Brain microvascular endothelial cell (primary cell): Measurements from ENCODE around the gene SRRM1.
A peak's percentile ranks its signal among the peaks of the same experiment; 100 is the strongest.

ENCODE experiments used
- DNase-seq: peaks from one replicate; pipeline ENCODE4 v3.0.0-alpha.2; 2020
- H3K27ac ChIP-seq: fragments of 250-450 bp; sonication (Bioruptor Pico); 2 replicates; pipeline ENCODE4 v1.5.1; 2020; ENCODE audit warnings: mild to moderate bottlenecking, moderate library complexity
- H3K27me3 ChIP-seq: fragments of 250-450 bp; sonication (Bioruptor Pico); replicated peaks from 2 replicates; pipeline ENCODE4 v1.5.1; 2020; ENCODE audit warnings: mild to moderate bottlenecking
- H3K36me3 ChIP-seq: fragments of 250-450 bp; sonication (Bioruptor Pico); replicated peaks from 2 replicates; pipeline ENCODE4 v1.5.1; 2020; ENCODE audit warnings: mild to moderate bottlenecking
- H3K4me3 ChIP-seq: 2 replicates; pipeline ENCODE4 v1.5.1; 2011; ENCODE audit warnings: low read depth, mild to moderate bottlenecking, control low read depth, low read length, moderate library complexity
- in situ Hi-C: cut with HindIII; loops from 2 replicates; pipeline ENCODE4 v1.10.0; 2017; ENCODE audit warnings: low sequenced_read_pairs, low pct_ligation_motif_present
- TF ChIP-seq, protein P1 (sequence below): IDR thresholded peaks from 2 replicates; pipeline ENCODE4 v1.5.1; 2011; ENCODE audit warnings: low read depth, mild to moderate bottlenecking, moderate library complexity, low read length, control low read depth, inconsistent platforms; ENCODE audit errors: missing control alignments

Gene SRRM1

DNA sequence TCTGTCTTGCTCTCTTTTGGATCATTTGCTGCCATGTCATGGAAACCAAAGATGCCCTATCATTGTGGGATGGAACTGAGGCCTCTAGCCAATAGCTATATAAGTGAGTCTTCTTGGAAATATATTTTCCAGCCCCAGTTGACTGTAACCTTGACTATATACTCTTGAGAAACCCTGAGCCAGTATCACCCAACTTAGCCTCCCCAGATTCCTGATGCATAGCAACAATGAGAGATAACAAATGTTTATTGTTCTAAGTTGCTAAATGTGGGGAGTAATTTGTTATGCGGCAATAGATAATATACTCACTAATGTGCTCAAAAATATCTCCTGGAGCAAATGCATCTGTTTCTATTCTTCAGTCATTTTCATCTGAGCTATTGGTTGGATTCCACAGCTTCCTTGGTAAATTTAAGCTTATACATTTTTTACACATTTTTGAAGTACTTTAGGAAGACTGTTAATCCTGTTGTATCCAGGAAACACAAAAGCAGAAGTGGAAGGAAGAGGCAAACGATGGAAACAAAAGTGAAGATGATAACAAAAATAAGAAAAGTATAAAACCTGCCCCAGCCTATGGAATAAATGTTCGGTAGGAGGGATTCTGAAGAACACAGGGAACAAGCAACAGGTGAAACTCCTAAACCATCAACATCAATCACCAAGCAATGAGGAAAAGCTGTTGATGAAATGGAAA, 6.3 kb upstream of the SRRM1 start:
- DNase-seq = no peak
- in situ Hi-C loops = no loop called here

DNA sequence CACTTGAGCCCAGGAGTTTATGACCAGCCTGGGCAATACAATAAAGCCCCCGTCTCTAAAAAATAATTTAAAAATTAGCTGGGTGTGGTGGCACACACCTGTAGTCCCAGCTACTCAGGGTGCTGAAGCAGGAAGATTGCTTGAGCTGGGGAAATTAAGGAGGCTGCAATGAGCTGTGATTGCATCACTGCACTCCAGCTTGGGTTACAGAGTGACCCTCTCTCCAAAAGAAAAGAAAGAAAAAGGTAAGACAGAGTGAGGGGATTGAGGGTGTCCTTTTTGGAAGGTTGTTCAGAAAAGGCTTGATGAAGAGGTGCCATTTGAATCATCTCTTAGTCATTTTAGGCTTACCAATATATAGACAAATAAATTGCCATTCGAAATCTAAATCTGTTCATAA, 4.0 kb upstream of the SRRM1 start:
- H3K36me3 ChIP-seq = no peaks in the 10 kb centered on the region
- H3K27ac ChIP-seq = no peak overlapping the region
- no peaks in the 10 kb centered on the region for H3K27me3 ChIP-seq
- H3K4me3 ChIP-seq = no peak overlapping the region
- TF ChIP-seq, protein P1, sequence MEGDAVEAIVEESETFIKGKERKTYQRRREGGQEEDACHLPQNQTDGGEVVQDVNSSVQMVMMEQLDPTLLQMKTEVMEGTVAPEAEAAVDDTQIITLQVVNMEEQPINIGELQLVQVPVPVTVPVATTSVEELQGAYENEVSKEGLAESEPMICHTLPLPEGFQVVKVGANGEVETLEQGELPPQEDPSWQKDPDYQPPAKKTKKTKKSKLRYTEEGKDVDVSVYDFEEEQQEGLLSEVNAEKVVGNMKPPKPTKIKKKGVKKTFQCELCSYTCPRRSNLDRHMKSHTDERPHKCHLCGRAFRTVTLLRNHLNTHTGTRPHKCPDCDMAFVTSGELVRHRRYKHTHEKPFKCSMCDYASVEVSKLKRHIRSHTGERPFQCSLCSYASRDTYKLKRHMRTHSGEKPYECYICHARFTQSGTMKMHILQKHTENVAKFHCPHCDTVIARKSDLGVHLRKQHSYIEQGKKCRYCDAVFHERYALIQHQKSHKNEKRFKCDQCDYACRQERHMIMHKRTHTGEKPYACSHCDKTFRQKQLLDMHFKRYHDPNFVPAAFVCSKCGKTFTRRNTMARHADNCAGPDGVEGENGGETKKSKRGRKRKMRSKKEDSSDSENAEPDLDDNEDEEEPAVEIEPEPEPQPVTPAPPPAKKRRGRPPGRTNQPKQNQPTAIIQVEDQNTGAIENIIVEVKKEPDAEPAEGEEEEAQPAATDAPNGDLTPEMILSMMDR = no peak
- DNase-seq = no peak
- in situ Hi-C loops = no loop called here

More for the DNA sequence above, 6.3 kb upstream of the SRRM1 start:
- H3K36me3 ChIP-seq = no peaks in the 10 kb centered on the region
- no peak overlapping the region for H3K27ac ChIP-seq
- no peaks in the 10 kb centered on the region for H3K27me3 ChIP-seq
- TF ChIP-seq, protein P1 = no peak
- H3K4me3 ChIP-seq = no peak overlapping the region

DNA sequence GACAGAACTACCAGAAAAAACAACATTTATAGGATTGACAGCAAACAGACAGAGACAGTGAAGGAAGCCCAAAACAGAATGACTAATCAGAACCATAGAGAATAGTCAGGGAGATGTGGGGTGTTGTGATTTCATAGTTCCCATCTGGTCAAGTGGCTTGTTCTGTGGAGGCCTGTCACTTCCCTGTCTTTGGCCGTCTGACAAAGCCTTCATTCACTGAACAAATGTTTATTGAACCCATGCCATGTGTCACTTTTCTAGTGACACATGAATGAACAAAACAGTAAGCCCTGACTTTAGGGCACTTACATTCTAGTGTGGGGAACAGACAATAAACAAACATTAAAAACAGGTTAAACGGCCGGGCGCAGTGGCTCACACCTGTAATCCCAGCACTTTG, 3.2 kb upstream of the SRRM1 start:
- in situ Hi-C loops = no loop called here
- Histone ChIP-seq H3K27ac (no peak overlapping the region), H3K4me3 (no peak overlapping the region), H3K36me3 (no peaks in the 10 kb centered on the region), H3K27me3 (no peaks in the 10 kb centered on the region)
- TF ChIP-seq, protein P1 = no peak
- no peak for DNase-seq

DNA sequence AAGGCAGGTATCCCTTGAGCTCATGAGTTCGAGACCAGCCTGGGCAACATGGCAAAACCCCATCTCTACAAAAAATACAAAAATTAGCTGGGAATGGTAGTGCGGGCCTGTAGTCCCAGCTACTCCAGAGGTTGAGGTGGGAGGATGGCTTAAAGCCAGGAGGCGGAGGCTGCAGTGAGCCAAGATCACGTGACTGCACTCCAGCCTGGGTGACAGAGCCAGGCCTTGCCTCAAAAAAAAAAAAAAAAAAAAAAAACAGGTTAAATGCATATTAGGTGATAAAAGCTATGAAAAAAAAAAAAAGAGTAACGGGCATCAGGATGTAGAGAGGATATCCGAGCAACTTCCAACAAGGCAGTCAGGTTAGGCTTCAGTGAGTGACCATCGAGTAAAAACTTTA, 2.8 kb upstream of the SRRM1 start:
- Histone ChIP-seq H3K4me3 (no peak overlapping the region), H3K36me3 (no peaks in the 10 kb centered on the region), H3K27me3 (no peaks in the 10 kb centered on the region), H3K27ac (no peak overlapping the region)
- no peak for DNase-seq
- in situ Hi-C loops = no loop called here
- TF ChIP-seq, protein P1 = no peak

DNA sequence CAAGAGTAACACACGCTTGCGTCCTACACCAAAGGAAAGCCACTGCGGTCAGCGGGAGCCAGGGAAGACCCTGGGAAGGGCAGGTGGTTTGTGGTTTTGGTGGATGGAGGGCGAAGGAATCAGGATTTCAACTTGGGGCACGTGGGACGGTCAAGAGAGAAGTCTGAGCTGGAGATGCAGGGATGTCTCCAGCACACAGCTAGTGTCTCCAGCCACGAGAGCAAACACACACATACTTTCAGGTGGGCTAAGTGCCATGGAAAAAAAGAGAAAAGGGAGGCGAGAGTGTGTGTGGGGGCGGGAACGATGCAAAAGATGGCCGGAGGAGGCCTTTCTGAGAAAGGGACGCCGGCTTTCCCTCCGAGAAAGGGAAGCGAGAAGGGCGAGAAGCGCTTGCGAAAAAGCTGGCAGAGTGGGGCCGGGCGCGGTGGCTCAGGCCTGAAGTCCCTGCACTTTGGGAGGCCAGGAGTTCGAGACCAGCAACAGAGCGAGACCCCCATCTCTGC, 1.4 kb upstream of the SRRM1 start:
- TF ChIP-seq, protein P1 = no peak
- Histone ChIP-seq H3K36me3 (peaks cover 9% of the 10 kb centered on the region), H3K27ac (peak overlapping the region; percentile 99), H3K4me3 (peak overlapping the region; percentile 52), H3K27me3 (no peaks in the 10 kb centered on the region)
- no peak for DNase-seq
- in situ Hi-C loops = no loop called here
